GM12892 (cell line): ENCODE results near the gene FRMD4B.

Experiments used
- DNase-seq: peaks from one replicate; pipeline ENCODE4 v3.0.0; 2011; ENCODE audit not compliant: insufficient read length
- FAIRE-seq: peaks from 2 replicates; lab custom pipeline; 2011; peaks lifted over from hg19 to GRCh38; lab: Jason Lieb, UNC
- POLR2A ChIP-seq: IDR thresholded peaks from 2 replicates; pipeline ENCODE4 v1.6.1; 2011; ENCODE audit warnings: low read depth, low read length, control low read depth
- POLR2AphosphoS5 ChIP-seq: IDR thresholded peaks from 2 replicates; pipeline ENCODE4 v1.6.1; 2011; ENCODE audit warnings: low read depth, low read length, control low read depth
- TAF1 ChIP-seq: IDR thresholded peaks from 2 replicates; pipeline ENCODE4 v1.6.1; 2011; ENCODE audit warnings: low read depth, mild to moderate bottlenecking, control low read depth, low read length, borderline replicate concordance

FRMD4B gene

DNA sequence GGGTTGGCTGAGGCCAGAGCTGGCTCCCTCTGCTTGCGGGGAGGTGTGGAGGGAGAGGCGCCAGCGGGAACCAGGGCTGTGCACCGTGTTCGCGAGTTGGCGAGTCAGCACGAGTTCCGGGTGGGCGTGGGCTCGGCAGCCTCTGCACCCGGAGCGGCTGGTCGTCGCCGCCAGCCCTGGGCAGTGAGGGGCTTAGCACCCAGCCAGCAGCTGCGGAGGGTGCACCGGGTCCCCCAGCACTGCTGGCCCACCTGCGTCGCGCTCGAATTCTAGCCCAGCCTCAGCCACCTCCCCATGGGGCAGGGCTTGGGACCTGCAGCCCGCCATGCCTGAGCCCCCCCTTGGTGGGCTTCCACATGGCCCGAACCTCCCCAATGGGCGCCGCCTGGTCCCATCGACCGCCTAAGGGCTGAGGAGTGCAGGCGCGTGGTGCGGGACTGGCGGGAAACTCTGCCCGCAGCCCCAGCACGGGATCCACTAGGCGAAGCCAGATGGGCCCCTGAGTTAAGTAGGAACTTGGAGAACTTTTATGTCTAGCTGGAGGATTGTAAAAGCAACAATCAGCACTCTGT lies 125.6 kb downstream of the FRMD4B start:
- FAIRE-seq, result no peak
- no peak for DNase-seq
- TF ChIP-seq POLR2AphosphoS5, result no peak
- TF ChIP-seq POLR2A, result no peak
- TF ChIP-seq TAF1, result no peak

DNA sequence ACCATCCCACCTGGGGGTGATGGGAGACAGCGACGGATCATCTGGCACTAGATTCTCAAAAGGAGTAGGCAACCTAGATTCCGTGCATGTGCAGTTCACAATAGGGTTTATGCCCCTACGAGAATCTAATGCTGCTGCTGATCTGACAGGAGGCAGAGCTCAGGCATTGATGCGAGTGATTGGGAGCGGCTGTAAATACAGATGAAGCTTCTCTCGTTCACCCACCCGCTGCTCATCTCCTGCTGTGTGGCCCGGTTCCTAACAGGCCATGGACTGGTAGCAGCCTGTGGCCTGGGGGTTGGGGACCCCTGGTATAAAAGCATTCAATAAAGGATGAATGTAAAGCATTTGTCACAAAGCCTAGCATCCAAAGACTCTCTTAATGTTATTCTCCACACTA lies 126.8 kb downstream of the FRMD4B start:
- FAIRE-seq, result no peak
- no peak for DNase-seq
- TF ChIP-seq POLR2A (no peak), TAF1 (no peak)

DNA sequence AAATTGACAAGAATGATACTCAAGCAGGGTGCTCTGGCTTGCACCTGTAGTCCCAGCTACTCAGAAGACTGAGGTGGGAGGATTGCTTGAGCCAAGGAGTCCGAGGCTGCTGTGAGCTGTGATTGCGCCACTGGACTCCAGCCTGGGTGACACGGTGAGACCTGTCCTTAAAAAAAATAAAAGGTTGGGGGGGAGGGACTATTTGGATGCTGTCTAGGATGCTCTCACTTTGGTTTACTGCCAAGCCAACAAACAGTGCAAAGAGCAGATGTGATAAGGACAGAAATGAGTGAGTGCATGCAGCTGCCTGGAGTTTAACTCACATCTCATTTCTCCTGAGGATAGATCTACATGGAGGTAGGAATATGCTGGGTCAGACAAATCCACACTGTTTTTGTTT lies 130.0 kb downstream of the FRMD4B start:
- DNase-seq (no peak), FAIRE-seq (no peak)
- TF ChIP-seq TAF1 (no peak), POLR2AphosphoS5 (no peak), POLR2A (no peak)

- DNase-seq, result no peak
- TF ChIP-seq POLR2AphosphoS5 (no peak), TAF1 (no peak), POLR2A (no peak)
- FAIRE-seq, result no peak
Observed at GRCh38 chr3:69254351-69254750, 131.5 kb downstream of the FRMD4B start.

- FAIRE-seq (no peak), DNase-seq (no peak)
- TF ChIP-seq TAF1 (no peak), POLR2AphosphoS5 (no peak), POLR2A (no peak)
Observed at GRCh38 chr3:69252631-69253030, 133.3 kb downstream of the FRMD4B start.

DNA sequence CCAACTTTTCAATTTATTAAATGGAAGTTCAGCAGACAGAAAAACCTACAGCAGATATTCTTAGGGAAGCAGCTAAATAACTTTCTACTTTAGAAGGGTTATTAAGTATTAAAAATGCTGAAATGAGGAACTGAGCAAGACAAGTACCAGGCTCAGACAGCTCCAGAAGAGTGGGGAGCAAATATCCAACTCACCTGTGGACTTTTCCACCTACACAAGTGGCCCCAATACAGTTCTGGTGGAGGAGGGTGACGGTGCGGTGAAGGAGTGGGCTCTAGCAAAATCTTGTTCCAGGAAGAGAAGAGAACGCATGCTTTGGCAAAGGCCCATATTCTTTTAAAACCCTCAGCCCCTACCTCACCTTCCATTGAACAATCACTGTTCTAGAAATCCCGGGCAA lies 133.7 kb downstream of the FRMD4B start:
- no peak for DNase-seq
- FAIRE-seq, result no peak
- no peak for TF ChIP-seq POLR2A
- TF ChIP-seq TAF1, result no peak
- TF ChIP-seq POLR2AphosphoS5, result no peak

DNA sequence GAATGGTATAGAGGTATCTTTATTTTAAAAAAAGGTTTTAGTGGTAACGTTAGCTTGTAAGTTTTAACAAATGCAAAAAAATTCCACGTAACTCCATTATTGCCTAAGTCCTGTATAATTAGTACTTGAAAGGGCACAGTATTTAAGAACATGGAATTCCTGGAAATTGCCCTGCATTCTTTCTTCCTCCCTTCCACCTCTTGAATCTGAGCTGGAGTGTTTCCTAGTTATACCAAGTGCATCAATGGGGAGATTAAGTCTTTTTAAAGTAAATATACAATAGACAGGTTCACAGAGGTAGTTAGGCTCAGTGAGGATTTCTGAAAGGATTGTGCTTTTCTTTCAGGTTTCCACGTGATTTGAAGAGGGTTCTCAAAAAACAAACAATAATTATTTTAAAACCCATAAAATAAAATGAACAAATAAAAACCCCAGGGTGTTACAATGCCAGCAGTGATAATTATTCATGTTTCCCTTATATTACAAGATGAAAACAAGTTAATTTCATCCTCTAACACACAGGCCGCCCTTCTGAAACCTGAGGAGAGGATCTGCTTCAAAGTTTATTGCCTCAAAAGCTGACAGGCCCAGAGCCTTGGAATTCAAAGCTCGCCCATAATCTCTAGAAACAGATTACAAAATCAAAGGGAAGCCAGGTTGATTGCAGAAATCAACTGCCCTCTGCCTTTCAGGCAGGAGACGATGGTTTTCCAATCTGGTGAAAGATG lies 134.6 kb downstream of the FRMD4B start:
- FAIRE-seq, result no peak
- TF ChIP-seq POLR2A, result no peak
- TF ChIP-seq POLR2AphosphoS5, result no peak
- TF ChIP-seq TAF1, result no peak
- DNase-seq, result no peak

GRCh38 chr3:69250014-69250413 lies 135.9 kb downstream of the FRMD4B start:
- FAIRE-seq, result no peak
- TF ChIP-seq TAF1 (no peak), POLR2A (no peak), POLR2AphosphoS5 (no peak)
- DNase-seq, result no peak

GRCh38 chr3:69249001-69249400 lies 136.9 kb downstream of the FRMD4B start:
- TF ChIP-seq POLR2AphosphoS5 (no peak), TAF1 (no peak), POLR2A (no peak)
- DNase-seq (no peak), FAIRE-seq (no peak)

GRCh38 chr3:69248436-69248835 lies 137.5 kb downstream of the FRMD4B start:
- FAIRE-seq, result no peak
- TF ChIP-seq POLR2A, result no peak
- no peak for TF ChIP-seq POLR2AphosphoS5
- TF ChIP-seq TAF1, result no peak

GRCh38 chr3:69246612-69247011 lies 139.3 kb downstream of the FRMD4B start:
- TF ChIP-seq POLR2AphosphoS5, result no peak
- TF ChIP-seq TAF1, result no peak
- TF ChIP-seq POLR2A, result no peak
- FAIRE-seq (no peak), DNase-seq (no peak)

More at GRCh38 chr3:69248436-69248835, 137.5 kb downstream of the FRMD4B start:
- DNase-seq, result no peak

- no peak for DNase-seq
- no peak for FAIRE-seq
- TF ChIP-seq POLR2AphosphoS5, result no peak
- no peak for TF ChIP-seq POLR2A
- no peak for TF ChIP-seq TAF1
Observed at GRCh38 chr3:69244039-69244438, 141.8 kb downstream of the FRMD4B start.
